H1 (cell line): ENCODE results near the gene TP53I3. TPM values are rescaled to one million over a fixed set of nuclear protein-coding genes. Genes with fewer than 3 reads are reported as not detected.

ENCODE experiments used
- CTCF ChIA-PET: fragments of 300-600 bp; sonication (Branson Sonifier 250); formaldehyde crosslinking; loops from one replicate; lab custom pipeline; 2021; ENCODE audit not compliant: partially characterized antibody; lab: Charles Lee
- POLR2A ChIA-PET: fragments of 300-600 bp; sonication (Branson Sonifier 250); formaldehyde crosslinking; loops from one replicate; lab custom pipeline; 2021; ENCODE audit warnings: inconsistent platforms; ENCODE audit not compliant: partially characterized antibody; lab: Charles Lee
- DNase-seq, 2 experiments: peaks; one replicate each; pipeline versions ENCODE4 v3.0.0 to v3.0.0-alpha.2; 2010 to 2022; ENCODE audit warnings: low spot score in 2 of 2, low read depth in 1 of 2, mixed read lengths in 1 of 2
- FAIRE-seq: peaks from 2 replicates; lab custom pipeline; 2011; peaks lifted over from hg19 to GRCh38; lab: Jason Lieb, UNC
- H2AFZ ChIP-seq: 2 replicates; pipeline ENCODE4 v1.8.1; 2012; ENCODE audit warnings: low read length, inconsistent platforms
- H2AK5ac ChIP-seq: 2 replicates; pipeline ENCODE4 v1.6.1; 2013; ENCODE audit warnings: low read depth, low read length
- H2BK120ac ChIP-seq: replicated peaks from 2 replicates; pipeline ENCODE3; 2013; ENCODE audit warnings: low read depth, low read length, inconsistent platforms
- H2BK12ac ChIP-seq: 2 replicates; pipeline ENCODE4 v1.6.1; 2013; ENCODE audit warnings: low read depth, low read length
- H2BK15ac ChIP-seq: 2 replicates; pipeline ENCODE4 v1.6.1; 2013; ENCODE audit warnings: low read length
- H2BK20ac ChIP-seq: 2 replicates; pipeline ENCODE4 v1.6.1; 2013; ENCODE audit warnings: low read length
- H2BK5ac ChIP-seq: 2 replicates; pipeline ENCODE4 v1.6.1; 2013; ENCODE audit warnings: low read depth, low read length
- H3K14ac ChIP-seq: 2 replicates; pipeline ENCODE4 v1.6.1; 2013; ENCODE audit warnings: inconsistent platforms; ENCODE audit not compliant: insufficient read length
- H3K18ac ChIP-seq: 2 replicates; pipeline ENCODE4 v1.6.1; 2013; ENCODE audit warnings: low read length; ENCODE audit errors: extremely low read depth
- H3K23ac ChIP-seq: 2 replicates; pipeline ENCODE4 v1.6.1; 2013; ENCODE audit warnings: inconsistent platforms; ENCODE audit not compliant: insufficient read length
- H3K23me2 ChIP-seq: 2 replicates; pipeline ENCODE4 v1.6.1; 2013; ENCODE audit warnings: low read depth, low read length
- H3K27ac ChIP-seq: 2 replicates; pipeline ENCODE4 v1.6.1; 2011; ENCODE audit warnings: low read depth, low read length, inconsistent platforms
- H3K27me3 ChIP-seq, 4 experiments: replicated peaks in 1 of 4; 1 replicate in 1 of 4; 2 replicates in 3 of 4; pipeline versions ENCODE4 v1.6.1 to v1.8.1; 2011 to 2013; ENCODE audit warnings: low read length in 3 of 4, mild to moderate bottlenecking in 3 of 4, inconsistent platforms in 2 of 4, mixed read lengths in 2 of 4, moderate library complexity in 1 of 4; ENCODE audit not compliant: control insufficient read depth in 3 of 4, insufficient read depth in 3 of 4; ENCODE audit errors: extremely low read depth in 1 of 4
- H3K36me3 ChIP-seq, 4 experiments: 2 replicates each; pipeline versions ENCODE4 v1.6.1 to v1.8.1; 2011 to 2013; ENCODE audit warnings: mild to moderate bottlenecking in 4 of 4, low read length in 3 of 4, moderate library complexity in 2 of 4, control low read depth in 1 of 4, inconsistent platforms in 1 of 4; ENCODE audit not compliant: insufficient read depth in 4 of 4, control insufficient read depth in 2 of 4
- H3K4ac ChIP-seq: replicated peaks from 2 replicates; pipeline ENCODE3; 2013; ENCODE audit warnings: low read length, low read depth, mixed read lengths, inconsistent platforms; ENCODE audit not compliant: insufficient read length
- H3K4me1 ChIP-seq, 4 experiments: replicated peaks in 1 of 4; 1 replicate in 1 of 4; 2 replicates in 3 of 4; pipeline versions ENCODE4 v1.6.1 to v1.8.1; 2011 to 2013; ENCODE audit warnings: low read length in 3 of 4, inconsistent platforms in 2 of 4, mixed read lengths in 1 of 4; ENCODE audit not compliant: insufficient read depth in 4 of 4, control insufficient read depth in 3 of 4
- H3K4me2 ChIP-seq, 2 experiments: 2 replicates each; pipeline versions ENCODE4 v1.6.1 to v1.8.1; 2011 to 2013; ENCODE audit warnings: low read depth in 2 of 2, low read length in 2 of 2, control low read depth in 1 of 2, inconsistent platforms in 1 of 2, mild to moderate bottlenecking in 1 of 2; ENCODE audit not compliant: insufficient read depth in 1 of 2
- H3K4me3 ChIP-seq, 4 experiments: fragments of 200-600, 300-600 bp in 1 of 4; sonication (generic), shearing (Covaris generic), sonication (Bioruptor Twin) in 1 of 4; 2 replicates each; pipeline versions ENCODE4 v1.5.1 to v1.8.1; 2011 to 2016; ENCODE audit warnings: low read length in 4 of 4, low read depth in 3 of 4, control low read depth in 2 of 4, inconsistent platforms in 2 of 4, mild to moderate bottlenecking in 2 of 4, mixed read lengths in 1 of 4, moderate library complexity in 1 of 4; ENCODE audit not compliant: insufficient read depth in 2 of 4; ENCODE audit errors: extremely low read depth in 1 of 4
- H3K56ac ChIP-seq: replicated peaks from 2 replicates; pipeline ENCODE3; 2013; ENCODE audit warnings: low read depth, mild to moderate bottlenecking, mixed read lengths, low read length, inconsistent platforms; ENCODE audit not compliant: insufficient read length
- H3K79me1 ChIP-seq: 2 replicates; pipeline ENCODE4 v1.6.1; 2013; ENCODE audit warnings: low read depth, low read length, control low read depth
- H3K79me2 ChIP-seq, 2 experiments: 2 replicates each; pipeline versions ENCODE4 v1.6.1 to v1.8.1; 2012 to 2013; ENCODE audit warnings: low read length in 2 of 2, mild to moderate bottlenecking in 2 of 2, inconsistent platforms in 1 of 2; ENCODE audit not compliant: insufficient read depth in 2 of 2, control insufficient read depth in 1 of 2
- H3K9ac ChIP-seq, 4 experiments: replicated peaks in 1 of 4; 1 replicate in 1 of 4; 2 replicates in 3 of 4; pipeline versions ENCODE4 v1.6.1 to v1.8.1; 2011 to 2013; ENCODE audit warnings: low read depth in 3 of 4, low read length in 3 of 4, control low read depth in 2 of 4, mild to moderate bottlenecking in 2 of 4, moderate library complexity in 2 of 4, inconsistent platforms in 1 of 4; ENCODE audit errors: extremely low read depth in 1 of 4
- H3K9me3 ChIP-seq, 2 experiments: 2 replicates each; pipeline versions ENCODE4 v1.6.1 to v1.8.1; 2012 to 2013; ENCODE audit warnings: mild to moderate bottlenecking in 2 of 2, moderate library complexity in 2 of 2, control low read depth in 1 of 2, inconsistent platforms in 1 of 2, low read depth in 1 of 2, low read length in 1 of 2, mixed read lengths in 1 of 2; ENCODE audit not compliant: insufficient read depth in 2 of 2
- H4K20me1 ChIP-seq, 2 experiments: replicated peaks in 1 of 2; 2 replicates each; pipeline versions ENCODE3 to v1.8.1; 2011 to 2013; ENCODE audit warnings: inconsistent platforms in 2 of 2, low read length in 2 of 2, mild to moderate bottlenecking in 1 of 2; ENCODE audit not compliant: insufficient read depth in 2 of 2, control insufficient read depth in 1 of 2
- H4K5ac ChIP-seq: 2 replicates; pipeline ENCODE4 v1.6.1; 2013; ENCODE audit warnings: low read length, low read depth, mixed read lengths, inconsistent platforms; ENCODE audit not compliant: insufficient read length
- H4K8ac ChIP-seq: 2 replicates; pipeline ENCODE4 v1.8.0; 2013; ENCODE audit warnings: mild to moderate bottlenecking, moderate library complexity, low read length, inconsistent platforms; ENCODE audit not compliant: insufficient read depth; ENCODE audit errors: extremely low read depth
- H4K91ac ChIP-seq: replicated peaks from 2 replicates; pipeline ENCODE3; 2013; ENCODE audit warnings: low read length, mixed read lengths, inconsistent platforms; ENCODE audit not compliant: insufficient read length
- BCL11A ChIP-seq, 2 experiments: IDR thresholded peaks; one replicate each; pipeline ENCODE4 v1.6.1; 2011; ENCODE audit warnings: low read depth in 2 of 2, low read length in 2 of 2, mild to moderate bottlenecking in 2 of 2
- CHD2 ChIP-seq: IDR thresholded peaks from 2 replicates; pipeline ENCODE4 v1.6.1; 2012; ENCODE audit warnings: low read length, improper control_type of control experiment
- EGR1 ChIP-seq: IDR thresholded peaks from 2 replicates; pipeline ENCODE4 v1.6.1; 2011; ENCODE audit warnings: low read depth, low read length, borderline replicate concordance
- EP300 ChIP-seq, 2 experiments: IDR thresholded peaks; 1 replicate in 1 of 2; 2 replicates in 1 of 2; pipeline ENCODE4 v1.6.1; 2011 to 2012; ENCODE audit warnings: low read depth in 2 of 2, low read length in 2 of 2, mild to moderate bottlenecking in 2 of 2, borderline replicate concordance in 1 of 2, inconsistent platforms in 1 of 2, moderate library complexity in 1 of 2
- GABPA ChIP-seq: IDR thresholded peaks from 2 replicates; pipeline ENCODE4 v1.6.1; 2011; ENCODE audit warnings: mild to moderate bottlenecking, low read length, moderate library complexity, borderline replicate concordance; ENCODE audit not compliant: insufficient read depth
- JUND ChIP-seq: IDR thresholded peaks from 2 replicates; pipeline ENCODE4 v1.6.1; 2011; ENCODE audit warnings: mild to moderate bottlenecking, improper control_type of control experiment, low read length
- PHF8 ChIP-seq: fragments of 200-600 bp; sonication (generic); conservative IDR thresholded peaks from 2 replicates; pipeline ENCODE4 v1.7.1; 2012; ENCODE audit warnings: low read depth, mild to moderate bottlenecking, inconsistent platforms, low read length, moderate library complexity
- POU5F1 ChIP-seq: IDR thresholded peaks from 2 replicates; pipeline ENCODE4 v1.6.1; 2011; ENCODE audit warnings: low read depth, mild to moderate bottlenecking, low read length, moderate library complexity
- SIX5 ChIP-seq: IDR thresholded peaks from 2 replicates; pipeline ENCODE4 v1.6.1; 2011; ENCODE audit warnings: mild to moderate bottlenecking, low read depth, low read length
- WGBS, 2 experiments: shearing (Covaris generic) in 1 of 2; methylation state at CpG; one replicate each; pipeline versions ENCODE4 v1.1.6 to v1.1.7; 2013 to 2015; ENCODE audit warnings: low lambda C conversion rate in 2 of 2, mixed read lengths in 2 of 2, inconsistent platforms in 1 of 2, low coverage in 1 of 2, missing lambda C conversion rate in 1 of 2; ENCODE audit not compliant: insufficient replicate concordance in 2 of 2, insufficient coverage in 1 of 2, insufficient read length in 1 of 2; ENCODE audit errors: extremely low coverage in 1 of 2, missing lambda C conversion rate in 1 of 2; 5-methylcytosine and 5-hydroxymethylcytosine counted together
- polyA plus RNA-seq, 7 experiments: library from polyadenylated mRNA; depleted of rRNA in 3 of 7; stranded (reverse) in 5 of 7; unstranded in 2 of 7; fragments of >200 nt in 5 of 7; fragments of 200-250 nt in 2 of 7; gene quantifications; 1 replicate in 5 of 7; 2 replicates in 1 of 7; 4 replicates in 1 of 7; pipeline versions ENCODE4 v1.2.1 to v1.2.3, GENCODE V29; 2011 to 2013; ENCODE audit warnings: missing spikeins in 2 of 7, mixed read lengths in 2 of 7
- total RNA-seq: library from RNA; stranded (reverse); fragmentation: NEBNext Ultra II Directional; extraction: Animal tissue kit (Norgen Biotek cat#: 25700); gene quantifications from 2 replicates; pipeline ENCODE4 v1.2.1, GENCODE V29; 2021
- TF ChIP-seq, protein P1 (sequence below): IDR thresholded peaks from 2 replicates; pipeline ENCODE4 v1.6.1; 2012; ENCODE audit warnings: inconsistent platforms

Gene TP53I3
- total and polyA plus RNA-seq, 2 of the 8 experiments (the other 6 are each of a cell fraction or from before 2014, with no cell fraction given): 29.4 to 34.5 TPM

DNA sequence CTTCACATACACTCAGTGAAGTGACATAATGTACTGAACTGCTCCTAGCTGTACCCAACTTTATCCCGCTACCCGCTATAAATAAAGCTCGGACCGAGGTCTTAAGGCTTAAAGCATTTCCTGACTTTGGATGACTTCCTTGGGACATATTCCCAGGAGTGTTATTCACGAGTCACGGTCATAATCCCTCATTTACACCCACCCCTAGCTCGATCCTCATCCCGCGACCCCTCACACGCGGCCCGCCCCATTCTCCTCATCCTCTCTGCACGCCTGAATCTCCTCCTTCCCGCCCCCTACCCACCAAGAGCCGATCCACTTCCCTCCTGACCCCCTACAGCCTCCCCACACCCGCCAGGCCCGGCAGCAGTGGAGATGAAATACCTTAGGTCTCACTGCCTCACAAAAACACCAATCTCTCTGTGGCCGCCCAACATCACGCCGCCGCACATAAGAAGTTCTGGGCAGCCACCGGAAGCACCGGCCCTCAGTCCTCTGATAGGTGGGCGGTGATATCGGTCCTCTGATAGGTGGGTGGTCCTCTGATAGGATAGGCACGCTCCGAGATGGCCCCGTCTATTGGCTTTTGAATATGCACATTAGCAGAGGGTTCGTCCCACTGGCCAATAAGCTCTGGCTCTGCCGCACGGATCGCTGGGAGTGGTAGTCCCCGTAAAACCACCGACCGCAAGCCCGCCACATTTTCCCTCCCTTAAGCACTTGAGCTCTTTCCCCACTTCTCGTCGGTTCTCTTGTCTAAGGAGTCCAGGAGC lies 37.5 kb downstream of the TP53I3 start, which contains the start of gene WDCP:
WDCP (minus strand) TSS at position 462 of the 773 bp plus-strand sequence. CDS start 7,897 bp downstream, outside the sequence.
- peak within 1 kb of the TSS; percentile 25 for H2AFZ ChIP-seq
- TF ChIP-seq, protein P1, sequence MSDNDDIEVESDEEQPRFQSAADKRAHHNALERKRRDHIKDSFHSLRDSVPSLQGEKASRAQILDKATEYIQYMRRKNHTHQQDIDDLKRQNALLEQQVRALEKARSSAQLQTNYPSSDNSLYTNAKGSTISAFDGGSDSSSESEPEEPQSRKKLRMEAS: 0 out of 2 replicates have a peak, but pooled peaks have one; percentile 19
- no peak for TF ChIP-seq POU5F1
- TF ChIP-seq SIX5: peak; percentile 73
- TF ChIP-seq JUND: no peak
- no peak for TF ChIP-seq EGR1
- TF ChIP-seq PHF8: peak; percentile 84
- no peak for TF ChIP-seq EP300 (IDR thresholded peaks at IDR 0.05; ENCODE audit: borderline replicate concordance in 1 of 2, low read depth in 2 of 2, low read length in 2 of 2)
- no peak for TF ChIP-seq BCL11A (IDR thresholded peaks at IDR 0.05; ENCODE audit: low read depth in 2 of 2, low read length in 2 of 2)
- TF ChIP-seq CHD2: peak; percentile 80
- TF ChIP-seq GABPA: 0 out of 2 replicates have a peak, but pooled peaks have one; percentile 60

More for the DNA sequence above, 37.5 kb downstream of the TP53I3 start, which contains the start of gene WDCP:
- H3K56ac ChIP-seq: no peak within 1 kb of the TSS
- H3K79me2 ChIP-seq: peaks cover 0 to 40% of the 10 kb centered on the region in 2 experiments; a peak in 3 of 4 replicates
- POLR2A ChIA-PET: interaction anchor here (0.7 to 3.1 kb wide), 19 partner anchors 9 to 122 kb away, joined by 3 to 22 read pairs (median 5); partner anchors contain the start of genes ATAD2B, MFSD2B and SF3B6
- H3K4ac ChIP-seq: peak within 1 kb of the TSS; percentile 27
- peak within 1 kb of the TSS; percentile 54 to 96 (median 78) for H3K9ac ChIP-seq
- peak within 1 kb of the TSS; percentile 19; the same call in 1 of the 2 replicates for H4K8ac ChIP-seq
- peak within 1 kb of the TSS; percentile 41 for H4K5ac ChIP-seq
- H3K18ac ChIP-seq: peak within 1 kb of the TSS; percentile 73; the same call in 1 of the 2 replicates
- peaks cover 5% of the 10 kb centered on the region; the same call in 1 of the 2 replicates for H3K23me2 ChIP-seq
- H3K79me1 ChIP-seq: peaks cover 2% of the 10 kb centered on the region; the same call in 1 of the 2 replicates
- CTCF ChIA-PET: interaction anchor here (0.6 to 4.8 kb wide), 7 partner anchors 13 to 190 kb away, joined by 3 to 23 read pairs (median 3); partner anchors contain the start of genes ATAD2B and TP53I3
- WGBS, 2 experiments: 2% methylated on average over 36 of the region's 38 CpGs; no CpG with 5 or more reads in 1 of the 2 experiments
- no peak within 1 kb of the TSS for H3K23ac ChIP-seq
- H3K27me3 ChIP-seq: no peaks in the 10 kb centered on the region
- H2AK5ac ChIP-seq: no peak within 1 kb of the TSS
- H3K4me2 ChIP-seq: peak within 1 kb of the TSS; percentile 29 to 73
- H4K91ac ChIP-seq: peak within 1 kb of the TSS; percentile 38
- FAIRE-seq: peak; percentile 81
- no peaks in the 10 kb centered on the region for H3K9me3 ChIP-seq
- H3K27ac ChIP-seq: peak within 1 kb of the TSS; percentile 53; the same call in 1 of the 2 replicates
- H3K36me3 ChIP-seq: no peaks in the 10 kb centered on the region
- no peak within 1 kb of the TSS for H3K14ac ChIP-seq
- no peak within 1 kb of the TSS for H2BK15ac ChIP-seq
- H3K4me3 ChIP-seq: peak within 1 kb of the TSS; percentile 73 to 95 (median 84)
- H2BK120ac ChIP-seq: no peak within 1 kb of the TSS
- H4K20me1 ChIP-seq: peaks cover 0 to 3% of the 10 kb centered on the region in 2 experiments
- H2BK12ac ChIP-seq: peak within 1 kb of the TSS; percentile 52; the same call in 1 of the 2 replicates
- H2BK5ac ChIP-seq: 0 out of 2 replicates have a peak within 1 kb of the TSS, but pooled peaks have one; percentile 20
- H3K4me1 ChIP-seq: peaks cover 5 to 12% (median 6%) of the 10 kb centered on the region in 4 experiments; a peak in 5 of 7 replicates
- peak; percentile 82 to 94 for DNase-seq
- H2BK20ac ChIP-seq: no peak within 1 kb of the TSS
